Caki2 (cell line): ENCODE data around the gene GTPBP3. TPM values are rescaled to one million over a fixed set of nuclear protein-coding genes. Genes with fewer than 3 reads are reported as not detected.

Experiments
- DNase-seq: peaks from one replicate; pipeline ENCODE4 v3.0.0-alpha.2; 2015; ENCODE audit warnings: low read depth
- in situ Hi-C: cut with HindIII; loops from 2 replicates; pipeline ENCODE4 v1.10.0; 2016; ENCODE audit warnings: low sequenced_read_pairs, low pct_unique_long_range_greater_than_20kb, mixed read lengths
- total RNA-seq: library from RNA; depleted of rRNA; stranded (reverse); fragments of >200 nt; shearing (Covaris generic); gene quantifications from 2 replicates; pipeline ENCODE4 v1.2.3, GENCODE V29; 2014; ENCODE audit warnings: low replicate concordance

Gene GTPBP3
- total RNA-seq, 1 experiment from 2014 or later = 61.3 TPM

DNA sequence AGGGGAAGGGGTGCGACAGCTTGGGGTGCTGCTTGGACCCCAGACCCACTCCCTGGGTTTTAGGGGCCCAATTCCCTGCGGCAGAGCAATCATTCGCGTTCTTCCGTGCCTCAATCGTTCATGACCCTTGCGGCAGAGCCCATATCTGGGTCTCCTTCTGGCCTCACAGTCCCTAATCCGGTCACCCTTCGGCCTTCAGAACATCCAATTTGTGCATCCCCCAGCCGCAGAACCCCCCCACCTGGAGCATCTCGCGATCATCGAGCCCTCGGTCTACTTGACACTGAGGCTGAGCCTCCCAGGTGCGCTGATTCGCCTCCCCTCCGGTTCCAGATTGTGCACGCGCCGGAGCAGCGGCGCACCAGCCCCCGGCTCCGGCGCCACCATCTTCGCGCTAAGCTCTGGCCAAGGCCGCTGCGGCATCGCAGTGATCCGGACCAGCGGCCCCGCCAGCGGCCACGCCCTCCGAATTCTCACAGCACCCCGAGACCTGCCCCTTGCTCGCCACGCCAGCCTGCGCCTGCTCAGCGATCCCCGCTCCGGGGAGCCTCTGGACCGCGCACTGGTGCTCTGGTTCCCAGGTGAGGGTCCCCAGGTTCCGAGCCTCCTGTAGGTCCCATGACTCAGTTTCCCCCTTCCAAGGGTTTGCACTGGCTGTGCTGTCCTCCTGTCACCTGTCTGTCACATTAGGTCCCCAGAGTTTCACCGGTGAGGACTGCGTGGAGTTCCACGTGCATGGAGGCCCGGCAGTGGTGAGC lies 501 bp downstream of the GTPBP3 start:
- in situ Hi-C loops = no loop called here

DNA sequence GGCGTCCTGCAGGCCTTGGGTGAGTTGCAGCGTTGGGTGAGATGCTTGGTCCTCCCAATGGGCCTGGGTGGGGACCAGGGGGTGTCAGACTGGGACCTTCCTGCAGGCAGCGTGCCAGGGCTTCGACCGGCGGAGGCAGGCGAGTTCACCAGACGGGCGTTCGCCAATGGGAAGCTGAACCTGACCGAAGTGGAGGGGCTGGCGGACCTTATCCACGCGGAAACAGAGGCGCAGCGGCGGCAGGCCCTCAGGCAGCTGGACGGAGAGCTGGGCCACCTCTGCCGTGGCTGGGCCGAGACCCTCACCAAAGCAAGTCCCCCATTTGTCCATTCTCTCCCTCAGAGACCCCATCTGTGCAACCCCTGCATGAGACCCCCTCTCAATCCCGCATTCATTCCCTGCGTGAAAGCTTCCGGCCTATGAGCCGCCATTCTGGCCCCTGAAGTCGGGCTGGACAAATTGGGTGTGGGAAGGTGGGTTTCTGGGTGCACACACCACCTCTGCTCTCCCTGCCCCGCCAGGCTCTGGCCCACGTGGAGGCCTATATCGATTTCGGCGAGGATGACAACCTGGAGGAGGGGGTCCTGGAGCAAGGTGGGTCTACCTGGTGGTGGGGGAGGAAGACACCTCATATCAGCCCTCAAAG lies 1.2 kb downstream of the GTPBP3 start:
- no peak for DNase-seq
- in situ Hi-C loops = no loop called here

More for the DNA sequence above, 501 bp downstream of the GTPBP3 start:
- peak; percentile 28 for DNase-seq

DNA sequence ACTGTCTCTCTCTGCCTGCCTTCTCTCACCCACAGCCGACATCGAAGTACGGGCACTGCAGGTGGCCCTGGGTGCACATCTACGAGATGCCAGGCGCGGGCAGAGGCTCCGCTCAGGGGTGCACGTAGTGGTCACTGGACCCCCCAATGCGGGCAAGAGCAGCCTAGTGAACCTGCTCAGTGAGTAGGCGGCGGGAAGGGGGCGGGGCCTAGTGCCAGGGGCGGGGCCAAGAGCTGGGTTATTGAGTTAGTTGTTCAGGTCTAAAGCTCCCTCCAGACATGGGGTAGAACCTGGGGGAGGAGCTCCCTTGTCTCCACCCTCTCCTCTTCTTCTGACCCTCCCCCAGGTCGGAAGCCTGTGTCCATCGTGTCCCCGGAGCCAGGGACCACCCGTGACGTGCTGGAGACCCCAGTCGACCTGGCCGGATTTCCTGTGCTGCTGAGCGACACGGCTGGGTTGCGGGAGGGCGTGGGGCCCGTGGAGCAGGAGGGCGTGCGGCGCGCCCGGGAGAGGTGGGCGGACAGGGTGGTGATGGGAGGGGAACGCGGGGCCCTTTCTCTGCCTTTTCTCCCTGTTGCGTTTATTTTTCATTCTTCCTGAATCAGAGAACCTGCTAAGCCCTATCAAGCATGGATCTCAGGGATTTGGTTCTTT lies 1.9 kb downstream of the GTPBP3 start:
- in situ Hi-C loops = no loop called here
- no peak for DNase-seq

DNA sequence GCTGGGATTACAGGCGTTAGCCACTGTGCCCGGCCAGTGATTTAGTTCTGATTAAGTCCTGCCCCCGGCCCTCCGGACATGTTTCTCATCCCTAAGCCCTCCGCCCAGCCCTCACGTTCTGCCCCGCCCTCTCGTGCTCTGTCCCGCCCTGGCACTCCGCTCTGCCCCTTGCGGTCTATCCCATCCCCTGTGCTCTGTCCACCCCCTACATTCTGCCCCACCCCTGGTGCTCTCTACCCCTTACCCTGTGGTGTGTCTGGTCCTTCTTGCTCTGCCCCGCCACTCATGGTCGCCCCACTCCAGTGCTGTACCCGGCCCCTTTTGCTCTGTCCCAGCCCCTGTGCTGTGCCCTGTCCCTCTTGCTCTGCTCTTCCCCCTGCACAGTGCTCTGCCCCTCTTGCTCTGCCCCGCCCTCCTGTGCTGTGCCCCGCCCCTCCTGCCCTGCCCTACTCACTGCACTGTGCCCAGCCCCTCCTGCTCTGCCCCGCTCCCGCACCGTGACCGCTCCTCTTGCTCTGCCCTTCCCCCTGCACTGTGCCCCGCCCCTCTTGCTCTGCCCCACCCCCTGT lies 3.0 kb downstream of the GTPBP3 start:
- peak; percentile 81 for DNase-seq
- in situ Hi-C loops = no loop called here

DNA sequence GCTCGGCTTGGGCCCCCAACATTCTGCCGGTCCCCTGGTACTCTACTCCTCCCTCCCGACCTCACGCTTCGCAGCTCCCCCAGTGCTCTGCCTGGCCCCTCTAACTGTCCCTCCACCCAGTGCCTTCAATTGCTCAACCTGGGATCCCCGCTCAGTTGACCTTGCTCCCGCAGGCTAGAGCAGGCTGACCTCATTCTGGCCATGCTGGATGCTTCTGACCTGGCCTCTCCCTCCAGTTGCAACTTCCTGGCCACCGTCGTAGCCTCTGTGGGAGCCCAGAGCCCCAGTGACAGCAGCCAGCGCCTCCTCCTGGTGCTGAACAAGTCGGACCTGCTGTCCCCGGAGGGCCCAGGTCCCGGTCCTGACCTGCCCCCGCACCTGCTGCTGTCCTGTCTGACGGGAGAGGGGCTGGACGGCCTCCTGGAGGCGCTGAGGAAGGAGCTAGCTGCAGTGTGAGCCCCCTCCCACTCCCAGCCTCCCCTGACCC lies 3.6 kb downstream of the GTPBP3 start:
- in situ Hi-C loops = no loop called here

DNA sequence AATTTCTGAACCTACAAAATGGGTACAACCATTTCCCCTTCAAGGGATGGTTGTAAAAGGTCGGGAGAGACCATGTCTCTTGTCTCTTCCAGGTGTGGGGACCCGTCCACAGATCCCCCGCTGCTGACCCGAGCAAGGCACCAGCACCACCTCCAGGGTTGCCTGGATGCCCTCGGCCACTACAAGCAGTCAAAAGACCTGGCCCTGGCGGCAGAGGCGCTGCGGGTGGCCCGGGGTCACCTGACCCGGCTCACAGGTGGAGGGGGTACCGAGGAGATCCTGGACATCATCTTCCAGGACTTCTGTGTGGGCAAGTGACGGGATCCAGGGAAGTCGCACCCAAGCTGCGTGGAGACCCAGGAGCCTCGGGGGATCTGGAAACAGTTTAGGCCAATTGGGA lies 4.0 kb downstream of the GTPBP3 start:
- in situ Hi-C loops = no loop called here
- no peak for DNase-seq

More for the DNA sequence above, 3.6 kb downstream of the GTPBP3 start:
- DNase-seq = peak; percentile 51

DNA sequence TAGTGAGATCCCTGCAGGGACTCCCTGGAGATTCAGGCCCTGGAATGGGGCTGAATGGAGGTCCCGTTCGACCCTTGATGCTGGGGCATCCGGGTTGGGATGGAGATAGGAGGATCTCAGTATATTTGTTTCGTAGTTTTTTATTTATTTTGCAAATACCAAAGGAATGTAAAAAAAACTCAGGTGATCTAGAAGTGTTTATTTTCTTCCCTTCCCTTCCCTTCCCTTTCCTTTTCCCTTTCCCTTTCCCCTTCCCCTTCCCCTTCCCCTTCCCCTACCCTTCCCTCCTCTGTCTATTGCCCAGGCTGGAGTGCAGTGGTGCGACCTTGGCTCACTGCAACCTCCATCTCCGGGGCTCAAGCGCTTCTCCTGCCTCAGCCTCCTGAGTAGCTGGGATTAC lies 4.5 kb downstream of the GTPBP3 start:
- DNase-seq = no peak
- in situ Hi-C loops = no loop called here

DNA sequence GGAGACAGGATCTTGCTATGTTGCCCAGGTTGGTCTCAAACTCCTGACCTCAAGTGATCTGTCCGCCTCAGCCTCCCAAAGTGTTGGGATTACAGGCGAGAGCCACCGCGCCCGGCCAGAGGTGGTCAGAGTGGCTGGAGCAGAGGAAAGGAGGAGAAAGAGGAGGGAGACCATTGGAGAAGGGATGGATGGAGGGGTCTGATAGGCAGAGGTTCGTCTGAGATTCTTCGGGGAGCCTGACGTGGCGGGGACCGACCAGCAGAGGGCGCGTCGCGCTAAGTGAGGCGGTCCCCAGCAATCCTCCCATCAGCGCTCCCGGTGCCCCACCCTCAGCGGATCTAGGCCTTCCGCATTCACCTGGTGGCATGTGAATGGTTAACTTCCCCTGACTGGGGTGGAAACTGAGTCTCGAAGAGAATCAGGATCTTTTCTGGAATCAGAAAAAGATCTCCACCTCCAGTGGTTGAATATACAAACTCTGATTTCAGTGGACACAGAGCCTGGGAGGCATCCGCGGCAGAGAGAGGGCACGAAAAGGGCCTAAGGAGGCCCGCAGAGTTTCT lies 8.8 kb downstream of the GTPBP3 start:
- peak; percentile 48 for DNase-seq
- in situ Hi-C loops = no loop called here

DNA sequence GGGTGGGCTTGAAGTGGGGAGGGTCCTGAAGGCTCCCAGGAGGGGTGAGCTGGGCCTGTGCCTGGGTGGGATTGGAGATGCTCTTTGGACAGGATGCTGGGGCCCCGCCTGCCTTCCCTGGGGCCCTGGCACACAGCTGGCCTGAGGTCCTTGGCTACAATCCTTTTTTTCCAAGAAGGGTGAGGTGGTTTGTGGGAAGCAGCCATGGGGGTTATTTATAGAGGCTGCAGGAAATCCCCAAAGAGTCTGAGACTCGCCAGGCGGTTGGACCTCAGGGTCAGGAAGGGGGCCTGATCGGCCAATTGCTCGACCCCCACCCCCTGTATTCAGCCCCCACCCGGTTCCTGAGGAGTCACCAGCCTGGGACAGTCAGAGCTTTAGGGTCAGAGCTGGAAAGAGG lies 10.0 kb downstream of the GTPBP3 start:
- no peak for DNase-seq
- in situ Hi-C loops = no loop called here

DNA sequence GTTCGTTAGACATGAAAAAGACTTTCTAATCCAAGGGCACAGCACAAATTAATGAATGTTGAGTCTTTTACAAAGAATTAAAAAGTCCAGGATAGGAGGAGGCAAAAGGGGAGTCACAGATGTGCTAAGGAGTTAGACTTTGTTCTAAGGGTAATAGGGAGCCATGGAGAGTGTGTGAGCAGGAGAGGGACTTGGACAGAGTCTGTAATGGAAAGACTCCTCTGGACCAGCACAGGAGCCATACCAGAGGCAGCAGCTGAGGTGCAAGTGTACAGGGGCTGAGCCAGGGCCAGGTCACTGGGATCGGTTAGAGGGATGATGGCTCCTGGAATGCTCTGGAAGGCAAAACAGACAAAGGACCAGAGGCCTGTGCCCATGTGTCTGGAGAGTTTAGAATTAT lies 10.5 kb downstream of the GTPBP3 start:
- in situ Hi-C loops = no loop called here
- no peak for DNase-seq

DNA sequence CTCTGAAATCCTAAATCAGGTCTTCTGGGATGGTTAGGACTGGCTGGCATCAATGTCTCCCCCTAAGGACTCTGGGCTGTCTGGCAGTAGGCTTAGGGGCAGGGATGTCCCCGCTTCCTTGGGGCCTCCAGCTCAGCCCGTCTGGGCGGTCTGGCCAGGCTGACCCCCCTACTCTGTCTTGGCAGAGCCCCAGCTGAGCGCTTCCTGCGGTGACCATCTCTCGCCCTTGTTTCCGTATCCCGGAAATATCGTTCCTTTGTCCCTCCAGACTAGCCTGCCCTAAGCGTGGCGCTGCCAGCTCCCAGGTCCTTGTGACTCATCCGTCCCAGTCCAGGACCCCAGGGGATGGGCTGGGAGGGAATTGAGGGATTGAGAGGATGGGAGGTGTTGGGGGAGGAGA lies 11.3 kb downstream of the GTPBP3 start:
- in situ Hi-C loops = no loop called here
- peak; percentile 61 for DNase-seq

DNA sequence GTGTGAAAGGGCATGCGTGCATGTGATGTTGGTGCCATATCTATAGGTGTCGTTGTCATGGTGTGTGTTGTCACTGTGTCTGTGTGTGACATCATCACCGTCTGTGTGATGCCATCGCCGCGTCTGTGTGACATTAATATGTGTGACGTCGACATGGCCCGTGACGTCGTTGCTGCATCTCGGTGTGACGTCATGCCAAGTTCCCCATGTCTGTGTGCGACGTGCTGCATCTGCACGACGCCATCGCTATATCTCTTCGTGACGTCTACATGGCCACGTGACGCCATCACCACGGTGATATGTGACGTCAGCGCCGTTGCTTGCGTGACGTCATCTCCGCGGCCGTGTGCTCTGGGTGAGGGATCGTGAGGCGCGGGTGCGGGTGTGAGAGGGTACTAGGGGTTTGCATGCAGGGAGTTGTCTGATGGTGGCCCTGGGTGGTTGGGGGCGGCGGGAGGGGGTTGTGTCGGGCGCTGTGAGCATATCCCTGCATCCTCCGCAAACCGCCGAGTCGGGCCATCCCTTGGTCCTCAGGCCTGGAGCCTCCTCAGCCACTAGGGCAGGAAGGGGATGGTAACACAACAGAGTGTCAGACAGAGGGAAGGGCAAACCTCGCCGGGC lies 14.6 kb downstream of the GTPBP3 start:
- in situ Hi-C loops = no loop called here

DNA sequence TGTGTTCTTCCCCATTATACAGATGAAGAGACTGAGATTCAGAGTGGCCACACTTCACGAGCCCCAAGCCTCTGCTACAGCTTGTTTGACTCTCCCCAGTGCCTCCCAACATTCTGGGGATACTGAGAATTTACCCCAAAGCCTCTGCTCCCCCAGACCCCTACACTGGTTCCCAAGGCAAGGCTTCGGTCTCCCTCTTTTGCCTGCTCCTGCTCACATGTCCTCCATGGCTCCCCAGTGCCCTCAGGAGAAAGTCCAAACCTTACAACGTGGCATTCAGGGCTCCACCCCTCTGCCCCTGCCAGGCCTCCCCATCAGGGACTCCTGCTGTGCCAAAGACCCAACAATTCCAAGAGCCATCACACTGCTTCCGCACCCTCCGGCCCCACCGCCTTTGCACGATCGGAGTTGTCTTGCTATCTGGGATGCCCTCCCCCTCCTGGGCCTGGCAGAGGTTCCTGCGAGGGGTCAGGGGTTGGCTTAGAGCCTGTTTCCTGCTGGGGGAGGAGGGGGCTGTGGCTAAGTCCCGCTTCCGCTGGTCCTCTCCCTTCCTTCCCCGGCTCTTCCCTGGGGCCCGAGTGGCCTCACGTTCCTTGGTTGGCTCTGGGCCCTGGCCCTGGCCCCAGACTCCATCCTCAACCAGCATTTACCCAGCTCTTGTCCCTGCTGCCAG lies 15.4 kb downstream of the GTPBP3 start:
- in situ Hi-C loops = no loop called here
- DNase-seq = no peak

More for the DNA sequence above, 14.6 kb downstream of the GTPBP3 start:
- no peak for DNase-seq

DNA sequence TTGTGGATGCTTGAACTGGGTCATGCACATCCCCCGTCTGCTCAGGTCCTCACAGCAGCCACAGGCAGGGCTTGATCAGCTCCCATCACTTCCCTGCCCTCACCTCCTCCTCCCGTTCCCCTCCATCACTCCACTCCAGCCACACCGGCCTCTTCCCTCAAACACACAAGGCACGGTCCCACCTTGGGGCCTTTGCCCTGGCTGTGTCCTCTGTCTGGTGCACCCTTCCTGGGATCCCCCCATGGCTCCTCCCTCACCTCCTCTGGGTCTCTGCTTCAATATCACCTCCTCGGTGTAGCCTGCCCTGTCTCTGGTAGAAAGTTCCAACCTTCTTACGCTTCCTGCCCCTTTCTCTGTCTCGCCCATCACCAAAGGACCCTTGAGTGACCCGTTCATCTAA lies 16.0 kb downstream of the GTPBP3 start:
- in situ Hi-C loops = no loop called here
- no peak for DNase-seq

DNA sequence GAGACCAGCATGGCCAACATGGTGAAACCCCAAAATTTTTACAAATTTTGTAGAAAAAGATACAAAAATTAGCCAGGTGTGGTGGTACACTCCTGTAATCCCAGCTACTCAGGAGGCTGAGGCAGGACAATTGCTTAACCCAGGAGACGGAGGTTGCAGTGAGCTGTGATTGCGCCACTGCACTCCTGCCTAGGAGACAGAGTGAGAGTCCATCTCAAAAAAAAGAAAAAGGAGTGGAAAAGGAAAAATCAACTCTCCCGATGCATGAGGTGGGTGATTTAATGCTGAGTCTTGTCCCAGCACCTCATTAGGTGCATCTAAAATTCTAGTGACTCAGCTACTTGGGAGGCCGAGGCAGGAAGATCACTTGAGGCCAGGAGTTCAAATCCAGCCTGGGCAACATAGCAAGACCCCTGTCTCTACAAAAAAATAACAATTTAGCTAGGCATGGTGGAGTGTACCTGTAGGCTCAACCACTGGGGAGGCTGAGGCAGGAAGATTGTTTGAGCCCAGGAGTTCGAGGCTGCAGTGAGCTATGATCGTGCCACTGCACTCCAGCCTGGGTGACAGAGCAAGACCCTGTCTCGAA lies 19.8 kb downstream of the GTPBP3 start:
- in situ Hi-C loops = no loop called here
- DNase-seq = no peak

DNA sequence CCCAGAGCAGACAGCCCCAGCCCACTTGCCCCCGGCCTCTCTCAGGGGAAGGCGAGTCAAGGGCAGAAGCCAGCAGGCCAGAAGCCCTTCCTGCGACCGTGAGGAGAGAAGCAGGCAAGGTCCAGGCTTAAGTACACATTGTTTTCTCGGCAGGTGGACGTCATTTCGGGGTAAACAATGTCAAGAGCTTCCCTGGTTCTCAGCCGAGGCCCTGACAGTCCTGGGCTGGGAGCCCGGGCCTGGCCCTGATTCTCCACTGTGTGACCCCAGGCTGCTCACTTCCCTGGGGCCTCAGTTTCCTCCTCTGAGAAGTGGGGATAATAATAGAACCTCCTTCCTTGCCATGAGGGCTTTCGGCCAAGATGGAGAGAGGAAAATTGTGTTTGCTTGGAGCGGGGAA lies 20.4 kb downstream of the GTPBP3 start:
- DNase-seq = no peak
- in situ Hi-C loops = no loop called here

DNA sequence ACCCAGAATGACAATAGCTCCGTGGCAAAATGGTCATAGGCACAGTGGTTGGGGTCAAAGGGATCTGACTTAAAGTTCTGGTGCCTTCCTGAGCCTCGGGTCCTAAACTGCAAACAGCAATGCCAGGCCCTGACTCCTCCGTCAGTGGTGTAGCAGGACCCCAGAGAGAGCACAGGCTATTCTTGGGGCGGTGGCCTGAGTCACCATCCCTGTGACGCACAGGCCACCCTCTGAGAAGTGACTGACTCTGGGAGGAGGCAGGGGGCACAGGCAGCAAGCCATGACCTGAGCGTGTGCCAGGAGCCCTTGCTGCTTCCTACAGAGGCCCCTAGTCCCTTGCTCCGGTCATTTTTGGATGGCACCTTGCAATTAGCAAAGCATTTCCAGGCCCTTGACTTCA lies 21.0 kb downstream of the GTPBP3 start:
- in situ Hi-C loops = no loop called here
- DNase-seq = no peak
